GM12865 (cell line): ENCODE data around the gene VSTM2L.

Experiments used
- DNase-seq: peaks from one replicate; pipeline ENCODE4 v3.0.0; 2010; ENCODE audit warnings: low read depth
- H3K4me3 ChIP-seq: 2 replicates; pipeline ENCODE4 v1.5.1; 2011; ENCODE audit warnings: mild to moderate bottlenecking, low read depth, low read length, control low read depth
- CTCF ChIP-seq: IDR thresholded peaks from 2 replicates; pipeline ENCODE4 v1.5.1; 2011; ENCODE audit warnings: low read length, control low read depth, low read depth, inconsistent platforms; ENCODE audit not compliant: insufficient read depth; ENCODE audit errors: missing control alignments

VSTM2L gene

GRCh38 chr20:37984018-37984785 is 81.3 kb downstream of the VSTM2L start:
- TF ChIP-seq CTCF: no peak
- no peak for DNase-seq
- H3K4me3 ChIP-seq: no peak overlapping the region

GRCh38 chr20:37986044-37986858 is 83.3 kb downstream of the VSTM2L start:
- H3K4me3 ChIP-seq: no peak overlapping the region

GRCh38 chr20:37986873-37987601 is 84.1 kb downstream of the VSTM2L start:
- DNase-seq: no peak
- no peak for TF ChIP-seq CTCF
- no peak overlapping the region for H3K4me3 ChIP-seq

More at GRCh38 chr20:37986044-37986858, 83.3 kb downstream of the VSTM2L start:
- no peak for DNase-seq
- no peak for TF ChIP-seq CTCF

- DNase-seq: no peak
- no peak for TF ChIP-seq CTCF
- H3K4me3 ChIP-seq: no peak overlapping the region
Observed at GRCh38 chr20:37987602-37988290, 84.8 kb downstream of the VSTM2L start.

GRCh38 chr20:37988306-37988954 is 85.5 kb downstream of the VSTM2L start:
- no peak for DNase-seq
- no peak overlapping the region for H3K4me3 ChIP-seq
- TF ChIP-seq CTCF: no peak
